ENCODE results near the gene HOXC6. TPM values are rescaled to one million over a fixed set of nuclear protein-coding genes. Genes with fewer than 3 reads are reported as not detected.
"Not testable (repeated sequence)": the region's sequence is repeated elsewhere in the genome, so short reads cannot be mapped to it uniquely, and the experiment has no call there.

HOXC6 gene
- total RNA-seq, 1 donor from 2014 or later = not detected

GRCh38 chr12:54068418-54069070 is 40.3 kb downstream of the HOXC6 start:
- intact Hi-C loops (cut with DNase I) = no loop called here
- Histone ChIP-seq H3K9me3 (no peaks in the 10 kb centered on the region), H3K36me3 (no peaks in the 10 kb centered on the region), H3K27ac (no peak overlapping the region), H3K27me3 (no peaks in the 10 kb centered on the region), H3K4me3 (no peak overlapping the region), H3K4me1 (no peaks in the 10 kb centered on the region)
- DNase-seq (ENCODE audit: extremely low spot score in 2 of 2) = no peak
- no peak for TF ChIP-seq CTCF (IDR thresholded peaks at IDR 0.05)
- TF ChIP-seq POLR2A (IDR thresholded peaks at IDR 0.05) = no peak
- TF ChIP-seq POLR2AphosphoS5 (IDR thresholded peaks at IDR 0.05; ENCODE audit: insufficient read depth in 1 of 2, low read depth in 1 of 2) = no peak

GRCh38 chr12:54071942-54072341 is 43.7 kb downstream of the HOXC6 start:
- no peaks in the 10 kb centered on the region for H3K27me3 ChIP-seq
- H3K9me3 ChIP-seq = no peaks in the 10 kb centered on the region
- DNase-seq (ENCODE audit: extremely low spot score in 2 of 2) = no peak
- H3K36me3 ChIP-seq = no peaks in the 10 kb centered on the region
- intact Hi-C loops (cut with DNase I) = no loop called here
- no peaks in the 10 kb centered on the region for H3K4me1 ChIP-seq
- H3K27ac ChIP-seq = no peak overlapping the region
- TF ChIP-seq POLR2A (IDR thresholded peaks at IDR 0.05) = no peak
- no peak for TF ChIP-seq CTCF (IDR thresholded peaks at IDR 0.05)
- TF ChIP-seq POLR2AphosphoS5 (IDR thresholded peaks at IDR 0.05; ENCODE audit: insufficient read depth in 1 of 2, low read depth in 1 of 2) = no peak
- no peak overlapping the region for H3K4me3 ChIP-seq

- TF ChIP-seq POLR2A (IDR thresholded peaks at IDR 0.05) = no peak
- TF ChIP-seq POLR2AphosphoS5 (IDR thresholded peaks at IDR 0.05; ENCODE audit: insufficient read depth in 1 of 2, low read depth in 1 of 2) = no peak
- TF ChIP-seq CTCF (IDR thresholded peaks at IDR 0.05) = no peak
- no peak overlapping the region for H3K27ac ChIP-seq
- H3K27me3 ChIP-seq = no peaks in the 10 kb centered on the region
- no peaks in the 10 kb centered on the region for H3K36me3 ChIP-seq
- DNase-seq (ENCODE audit: extremely low spot score in 2 of 2) = no peak
- intact Hi-C loops (cut with DNase I) = no loop called here
- H3K4me1 ChIP-seq = no peaks in the 10 kb centered on the region
- no peak overlapping the region for H3K4me3 ChIP-seq
- H3K9me3 ChIP-seq = no peaks in the 10 kb centered on the region
Measured at GRCh38 chr12:54074308-54074707, 46.1 kb downstream of the HOXC6 start.

GRCh38 chr12:54075409-54075808 is 47.2 kb downstream of the HOXC6 start:
- Histone ChIP-seq H3K9me3 (no peaks in the 10 kb centered on the region), H3K27ac (no peak overlapping the region), H3K4me3 (no peak overlapping the region), H3K4me1 (no peaks in the 10 kb centered on the region), H3K36me3 (no peaks in the 10 kb centered on the region), H3K27me3 (no peaks in the 10 kb centered on the region)
- intact Hi-C loops (cut with DNase I) = no loop called here
- no peak for DNase-seq (ENCODE audit: extremely low spot score in 2 of 2)
- TF ChIP-seq POLR2AphosphoS5 (IDR thresholded peaks at IDR 0.05; ENCODE audit: insufficient read depth in 1 of 2, low read depth in 1 of 2) = no peak
- no peak for TF ChIP-seq CTCF (IDR thresholded peaks at IDR 0.05)
- no peak for TF ChIP-seq POLR2A (IDR thresholded peaks at IDR 0.05)

GRCh38 chr12:54075974-54076373 is 47.7 kb downstream of the HOXC6 start:
- no peak overlapping the region for H3K4me3 ChIP-seq

GRCh38 chr12:54077843-54078242 is 49.6 kb downstream of the HOXC6 start:
- H3K9me3 ChIP-seq; intact Hi-C loops (cut with DNase I); H3K4me3 ChIP-seq; DNase-seq (ENCODE audit: extremely low spot score in 2 of 2); H3K36me3 ChIP-seq; H3K4me1 ChIP-seq; H3K27ac ChIP-seq; H3K27me3 ChIP-seq: not testable (repeated sequence)

More at GRCh38 chr12:54075974-54076373, 47.7 kb downstream of the HOXC6 start:
- no peak for DNase-seq (ENCODE audit: extremely low spot score in 2 of 2)
- Histone ChIP-seq H3K4me1 (no peaks in the 10 kb centered on the region), H3K27ac (no peak overlapping the region), H3K9me3 (no peaks in the 10 kb centered on the region), H3K27me3 (no peaks in the 10 kb centered on the region), H3K36me3 (no peaks in the 10 kb centered on the region)
- TF ChIP-seq POLR2A (IDR thresholded peaks at IDR 0.05) (no peak), POLR2AphosphoS5 (IDR thresholded peaks at IDR 0.05; ENCODE audit: insufficient read depth in 1 of 2, low read depth in 1 of 2) (no peak)
- intact Hi-C loops (cut with DNase I) = no loop called here

- H3K4me3 ChIP-seq; intact Hi-C loops (cut with DNase I); H3K27me3 ChIP-seq; H3K36me3 ChIP-seq; H3K4me1 ChIP-seq; H3K9me3 ChIP-seq; DNase-seq (ENCODE audit: extremely low spot score in 2 of 2); H3K27ac ChIP-seq: not testable (repeated sequence)
Measured at GRCh38 chr12:54079115-54079514, 50.9 kb downstream of the HOXC6 start.
